GM19099 (cell line): ENCODE data around the gene ESRRB.

Experiments
- POLR2A ChIP-seq: IDR thresholded peaks from 3 replicates; pipeline ENCODE4 v1.6.1; 2011; ENCODE audit warnings: low read depth; ENCODE audit not compliant: insufficient read length; ENCODE audit errors: extremely low read depth

ESRRB gene

GRCh38 chr14:76382495-76382832, 6.5 kb downstream of the ESRRB start:
- no peak for TF ChIP-seq POLR2A

- no peak for TF ChIP-seq POLR2A
Observed at GRCh38 chr14:76385435-76385834, 9.5 kb downstream of the ESRRB start.

DNA sequence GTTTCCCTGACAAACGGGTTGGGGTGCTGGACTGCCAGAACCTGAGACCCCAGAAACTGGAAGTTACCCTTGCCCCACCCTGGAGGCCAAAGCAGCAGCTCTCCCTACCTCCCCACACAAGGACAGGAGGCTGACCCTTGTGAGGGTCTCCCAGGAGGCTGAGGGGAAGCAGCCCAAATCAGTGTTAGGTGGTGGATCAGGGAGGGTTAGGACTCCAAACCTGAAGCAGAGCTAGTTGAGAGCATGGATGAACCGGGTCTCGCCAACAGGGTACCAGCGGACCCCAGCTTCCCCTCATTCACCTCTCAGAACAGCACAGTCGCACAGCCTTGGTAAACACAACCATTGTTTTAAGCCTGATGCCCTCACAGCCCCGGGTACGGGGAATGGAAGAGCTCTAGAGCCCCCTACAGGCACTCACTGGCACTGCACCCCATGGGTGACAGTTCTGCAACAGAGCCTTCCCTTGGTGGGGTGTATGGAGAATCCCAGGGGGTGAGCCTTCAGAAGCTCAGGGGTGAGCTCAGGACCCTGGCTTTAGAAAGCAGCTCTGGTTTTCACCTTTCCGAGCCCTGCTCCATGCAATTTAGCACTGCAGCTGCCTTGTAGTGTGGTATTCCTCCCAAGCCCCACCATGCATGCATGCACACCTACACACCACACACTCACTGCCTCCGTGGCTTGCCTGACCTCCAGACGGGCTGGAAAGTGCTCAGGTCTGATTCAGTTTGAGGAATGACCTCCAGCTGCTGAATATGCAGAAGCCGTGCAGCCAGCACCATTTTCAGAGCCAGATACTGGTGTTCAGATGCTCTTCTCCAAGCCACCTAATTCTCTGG, 11.2 kb downstream of the ESRRB start:
- no peak for TF ChIP-seq POLR2A

GRCh38 chr14:76389841-76390240, 13.9 kb downstream of the ESRRB start:
- TF ChIP-seq POLR2A: no peak

- no peak for TF ChIP-seq POLR2A
Observed at GRCh38 chr14:76390621-76391020, 14.7 kb downstream of the ESRRB start.

DNA sequence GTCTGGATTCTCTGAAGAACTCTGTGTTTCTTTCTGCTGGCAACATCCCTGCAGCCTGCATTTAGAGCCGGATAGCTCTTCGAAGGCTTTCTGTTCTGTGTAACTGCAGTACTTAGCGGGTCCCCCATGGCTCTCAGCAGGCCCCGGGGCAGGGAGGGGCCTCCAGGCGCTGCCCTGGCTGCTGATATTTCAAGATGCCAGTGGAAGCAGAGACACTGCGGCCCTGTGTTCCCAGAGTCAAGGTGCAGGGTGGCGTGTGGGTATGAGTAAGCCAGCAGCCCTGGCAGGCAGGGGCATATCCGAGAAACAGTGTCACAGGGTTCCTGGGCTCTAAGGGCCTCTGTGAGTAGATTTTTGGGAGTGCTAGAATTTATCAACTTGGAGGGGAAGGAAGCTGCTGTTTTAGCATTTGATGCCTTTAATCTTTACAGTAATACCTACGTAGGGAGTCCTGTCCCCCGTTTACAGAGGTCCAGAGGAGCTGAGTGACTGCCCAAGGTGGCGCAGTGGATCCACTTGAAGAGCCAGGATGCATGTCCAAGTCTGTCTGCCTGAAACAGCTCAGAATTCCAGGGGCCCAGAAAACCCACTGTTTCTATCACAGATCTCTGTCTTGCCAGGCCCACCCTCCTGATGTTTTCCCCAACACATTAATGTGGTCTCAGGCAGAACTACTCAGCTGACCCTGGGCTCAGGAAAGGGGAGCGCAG, 16.2 kb downstream of the ESRRB start:
- no peak for TF ChIP-seq POLR2A

DNA sequence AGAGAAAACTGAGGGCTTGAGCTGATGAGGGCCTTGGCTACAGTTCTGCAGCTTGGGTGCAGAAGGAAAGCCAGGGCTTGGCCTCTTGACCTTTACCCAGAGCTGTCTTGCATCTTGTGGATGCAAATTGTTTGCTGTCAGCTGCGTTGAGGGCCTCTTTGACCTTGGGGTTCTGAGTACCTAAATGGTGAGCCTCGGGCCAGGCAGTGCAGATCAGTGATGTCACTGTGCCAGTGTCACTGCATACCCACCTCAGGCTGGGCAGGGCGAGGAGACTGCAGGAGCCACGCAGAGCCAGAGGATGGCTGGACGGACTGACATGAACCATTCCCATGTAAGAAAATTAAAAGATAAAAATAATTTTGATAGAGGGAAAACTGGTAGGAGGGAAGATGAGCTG, 18.6 kb downstream of the ESRRB start:
- no peak for TF ChIP-seq POLR2A

GRCh38 chr14:76395161-76395560, 19.2 kb downstream of the ESRRB start:
- no peak for TF ChIP-seq POLR2A

DNA sequence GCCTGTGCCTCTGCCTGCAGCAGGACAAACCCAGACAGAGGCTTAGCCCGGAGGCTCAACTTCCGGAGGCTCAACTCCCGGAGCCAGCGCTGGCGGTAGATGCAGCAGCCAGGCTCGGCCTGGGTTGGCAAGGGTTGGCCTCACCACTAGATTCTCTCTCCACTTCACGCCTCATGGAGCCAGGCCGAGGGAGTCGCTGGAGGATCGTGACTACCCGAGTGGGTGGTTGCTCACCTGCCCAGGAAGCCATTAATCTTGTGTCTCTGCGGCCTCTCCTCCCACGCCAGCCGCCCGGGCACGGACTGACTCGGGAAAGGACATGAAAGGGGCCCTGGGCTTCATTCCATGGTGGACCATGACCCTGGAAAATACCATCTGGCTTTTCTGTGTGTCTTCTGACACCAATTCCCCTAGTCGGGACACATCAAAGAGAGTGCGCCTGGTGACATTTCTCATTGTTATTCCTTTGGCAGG, 20.8 kb downstream of the ESRRB start:
- no peak for TF ChIP-seq POLR2A

DNA sequence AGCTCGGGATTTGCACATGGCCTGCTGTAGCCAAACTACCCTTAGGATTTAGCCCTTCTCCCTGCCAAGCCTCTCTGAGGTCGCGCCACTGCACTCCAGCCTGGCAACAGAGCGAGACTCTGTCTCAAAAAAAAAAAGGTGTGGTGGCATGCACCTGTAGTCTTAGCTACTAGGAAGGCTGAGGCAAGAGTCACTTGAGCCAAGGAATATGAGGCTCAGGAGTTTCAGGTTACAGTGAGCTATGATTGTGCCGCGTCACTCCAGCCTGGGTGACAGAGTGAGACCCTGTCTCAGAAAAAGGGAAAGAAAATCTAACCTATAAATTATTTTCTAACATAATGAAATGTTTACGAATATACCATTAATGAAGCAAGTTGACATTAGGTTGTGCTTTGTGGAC, 29.7 kb downstream of the ESRRB start:
- no peak for TF ChIP-seq POLR2A

DNA sequence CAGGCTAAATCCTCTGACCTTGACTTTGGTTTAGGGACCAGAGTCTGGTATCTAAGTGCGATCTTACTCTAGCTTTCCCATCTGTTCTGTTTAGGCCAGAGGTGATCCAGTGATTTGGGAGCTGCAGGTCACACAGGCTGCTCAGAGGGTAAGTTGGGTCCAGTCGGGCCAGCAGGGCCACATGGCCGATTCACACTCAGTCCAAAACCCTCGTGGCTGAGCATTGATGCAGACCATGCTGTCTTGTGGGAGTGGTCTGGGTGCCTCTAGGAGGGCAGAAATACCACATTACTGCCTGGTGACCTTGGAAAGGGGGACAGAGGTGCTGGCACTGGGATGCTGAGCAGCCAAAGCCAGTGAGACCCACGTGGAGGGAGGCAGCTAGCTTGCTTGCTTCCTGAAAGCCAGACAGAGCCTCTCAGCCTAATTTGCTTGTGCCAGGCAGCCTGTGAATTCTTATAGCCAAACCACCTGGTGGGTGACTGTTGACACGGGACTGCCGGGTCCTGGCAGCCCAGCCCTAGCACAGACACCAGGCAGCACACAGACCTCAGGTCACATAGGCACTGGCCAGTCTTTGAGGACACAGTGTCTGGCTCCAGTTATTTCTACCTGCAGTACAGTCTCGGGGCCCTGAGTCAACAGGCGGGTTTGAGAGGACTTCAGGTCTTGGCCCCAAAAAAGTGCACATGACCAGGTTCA, 31.7 kb downstream of the ESRRB start:
- TF ChIP-seq POLR2A: no peak

DNA sequence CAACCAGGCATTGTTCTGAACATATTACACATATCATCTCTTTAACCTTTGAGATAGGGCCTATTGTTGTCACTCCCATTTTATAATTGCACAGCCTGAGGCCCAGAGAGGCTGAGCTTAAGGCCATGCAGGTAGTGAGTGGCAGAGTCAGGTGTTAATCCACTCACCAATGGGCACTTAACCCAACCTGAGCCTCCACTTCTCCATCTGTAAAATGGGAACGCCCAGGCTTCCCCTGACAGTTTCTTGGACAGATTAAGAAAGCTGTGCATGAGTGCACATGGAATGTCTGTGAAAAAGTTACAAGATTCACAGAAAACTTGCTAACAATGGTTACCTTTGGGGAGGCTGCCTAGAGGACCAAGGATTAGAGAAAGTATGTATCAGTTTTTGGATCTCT, 32.9 kb downstream of the ESRRB start:
- TF ChIP-seq POLR2A: no peak

DNA sequence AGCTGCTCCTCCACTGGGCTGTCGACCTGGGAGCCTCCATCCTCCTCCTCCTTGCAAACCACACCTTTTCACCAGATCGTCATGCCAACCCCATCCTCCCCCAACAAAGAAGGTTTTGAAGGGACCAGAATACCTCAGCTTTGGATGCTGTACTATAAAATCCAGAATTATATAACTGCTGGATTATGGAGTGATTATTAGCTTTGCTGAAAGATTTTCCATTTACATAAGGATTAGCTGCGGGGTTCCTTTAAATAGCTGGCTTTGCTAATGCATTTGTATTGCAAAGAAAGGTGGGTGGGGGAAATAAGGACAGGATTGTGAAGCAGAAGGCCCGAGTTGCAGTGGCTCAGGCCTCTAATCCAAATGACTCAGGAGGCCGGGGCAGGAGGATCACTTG, 36.6 kb downstream of the ESRRB start:
- TF ChIP-seq POLR2A: no peak

DNA sequence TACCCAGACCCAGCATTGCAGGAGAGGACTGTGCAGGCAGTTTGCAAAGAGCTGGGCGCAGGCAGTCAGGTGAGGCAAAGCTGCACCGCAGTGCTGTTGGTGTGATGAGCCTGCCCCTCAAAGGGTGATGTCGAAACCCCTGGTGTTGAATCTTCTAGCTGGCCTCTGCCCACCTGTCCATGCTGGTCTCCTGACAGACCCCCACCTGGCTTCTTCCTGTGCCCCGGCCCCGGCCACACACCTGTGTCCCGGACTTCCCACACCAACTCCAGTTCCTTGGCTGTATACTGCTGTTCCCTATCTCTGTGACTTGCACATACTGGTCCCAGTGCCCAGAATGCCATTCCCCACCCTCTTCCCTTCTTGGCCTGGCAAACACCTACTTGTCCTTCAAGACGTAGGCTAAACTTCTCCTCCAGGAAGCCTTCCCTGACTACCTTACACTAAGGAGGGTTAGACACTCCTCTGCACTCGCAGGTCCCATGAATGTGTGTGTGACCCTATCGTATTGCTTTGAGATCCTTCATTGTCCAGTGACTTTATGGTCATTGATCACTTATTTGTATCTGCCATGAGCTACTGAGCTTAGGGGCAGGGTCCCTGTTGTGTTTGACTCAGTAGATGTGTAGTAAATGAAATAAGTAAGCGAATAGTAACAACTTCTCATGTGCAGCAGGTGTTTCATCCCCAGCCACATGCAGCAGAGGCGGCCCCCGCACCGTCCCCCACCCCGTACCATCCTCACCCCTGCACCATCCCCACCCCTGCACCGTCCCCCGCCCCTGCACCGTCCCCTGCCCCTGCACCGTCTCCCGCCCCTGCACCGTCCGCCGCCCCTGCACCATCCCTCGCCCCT, 37.4 kb downstream of the ESRRB start:
- no peak for TF ChIP-seq POLR2A
